H1 (cell line): ENCODE results near the gene HIVEP2.

Experiments used
- BRCA1 ChIP-seq: IDR thresholded peaks from 2 replicates; pipeline ENCODE4 v1.6.1; 2012; ENCODE audit warnings: low read depth, low read length, improper control_type of control experiment
- CHD7 ChIP-seq: fragments of 300-600 bp; sonication (generic); IDR thresholded peaks from 2 replicates; pipeline ENCODE4 v1.7.1; 2012; ENCODE audit warnings: low read length, moderate library complexity, mild to moderate bottlenecking, inconsistent platforms; ENCODE audit not compliant: insufficient replicate concordance
- EZH2 ChIP-seq: fragments of 200-600 bp; sonication (generic); IDR thresholded peaks from 2 replicates; pipeline ENCODE4 v1.7.1; 2012; ENCODE audit warnings: low read depth, mild to moderate bottlenecking, moderate library complexity, low read length, inconsistent platforms; ENCODE audit not compliant: severe bottlenecking
- GABPA ChIP-seq: IDR thresholded peaks from 2 replicates; pipeline ENCODE4 v1.6.1; 2011; ENCODE audit warnings: mild to moderate bottlenecking, low read length, moderate library complexity, borderline replicate concordance; ENCODE audit not compliant: insufficient read depth
- POLR2A ChIP-seq, 2 experiments: IDR thresholded peaks; 1 replicate in 1 of 2; 2 replicates in 1 of 2; pipeline ENCODE4 v1.6.1; 2011; ENCODE audit warnings: low read depth in 2 of 2, low read length in 2 of 2, mild to moderate bottlenecking in 2 of 2; ENCODE audit errors: control extremely low read depth in 1 of 2
- POLR2AphosphoS5 ChIP-seq: IDR thresholded peaks from 2 replicates; pipeline ENCODE4 v1.6.1; 2011; ENCODE audit warnings: low read depth, low read length
- RAD21 ChIP-seq, 2 experiments: IDR thresholded peaks in 1 of 2; conservative IDR thresholded peaks in 1 of 2; 2 replicates each; pipeline ENCODE4 v1.6.1; 2011; ENCODE audit warnings: low read depth in 2 of 2, low read length in 2 of 2, improper control_type of control experiment in 1 of 2, inconsistent platforms in 1 of 2, mild to moderate bottlenecking in 1 of 2, moderate library complexity in 1 of 2
- RFX5 ChIP-seq: IDR thresholded peaks from 2 replicates; pipeline ENCODE4 v1.6.1; 2011; ENCODE audit warnings: low read depth, low read length, improper control_type of control experiment, borderline replicate concordance

GRCh38 chr6:142907544-142907943, 37.4 kb downstream of the HIVEP2 start:
- TF ChIP-seq EZH2, result no peak
- TF ChIP-seq POLR2AphosphoS5, result no peak
- TF ChIP-seq GABPA, result no peak
- no peak for TF ChIP-seq BRCA1
- TF ChIP-seq CHD7, result no peak
- no peak for TF ChIP-seq RFX5
- TF ChIP-seq RAD21 (IDR thresholded peaks at IDR 0.05 in 1 of 2, conservative IDR thresholded peaks at IDR 0.05 in 1 of 2; ENCODE audit: low read depth in 2 of 2, low read length in 2 of 2), result no peak
- no peak for TF ChIP-seq POLR2A (IDR thresholded peaks at IDR 0.05; ENCODE audit: control extremely low read depth in 1 of 2, low read depth in 2 of 2, low read length in 2 of 2)
